LNCAP (cell line): ENCODE measurements around the gene MN1.

Experiments
- TF ChIP-seq, protein P1 (sequence below): fragments of 450-650 bp; IDR thresholded peaks from 2 replicates; pipeline ENCODE4 v1.5.1; 2017; ENCODE audit warnings: mild to moderate bottlenecking

The MN1 gene

DNA sequence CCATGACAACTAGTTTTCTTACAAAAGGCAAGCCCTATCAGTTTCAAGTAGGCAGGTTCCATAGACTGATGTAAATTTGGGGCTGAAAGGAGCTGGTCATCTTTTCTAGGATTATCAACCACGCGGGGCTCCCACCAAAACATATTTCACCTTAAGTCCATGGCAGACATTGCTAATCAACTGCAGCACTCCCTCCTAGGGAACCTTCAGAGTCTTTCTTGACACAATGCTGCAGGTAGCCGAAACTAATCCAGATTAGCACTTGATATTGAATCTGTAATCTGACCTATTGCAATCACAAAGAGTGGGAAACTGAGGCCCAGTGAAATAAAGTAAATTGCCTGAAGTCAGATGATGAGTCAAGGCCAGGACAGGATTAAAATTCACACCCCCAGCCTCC lies 32.5 kb downstream of the MN1 start:
- TF ChIP-seq, protein P1, sequence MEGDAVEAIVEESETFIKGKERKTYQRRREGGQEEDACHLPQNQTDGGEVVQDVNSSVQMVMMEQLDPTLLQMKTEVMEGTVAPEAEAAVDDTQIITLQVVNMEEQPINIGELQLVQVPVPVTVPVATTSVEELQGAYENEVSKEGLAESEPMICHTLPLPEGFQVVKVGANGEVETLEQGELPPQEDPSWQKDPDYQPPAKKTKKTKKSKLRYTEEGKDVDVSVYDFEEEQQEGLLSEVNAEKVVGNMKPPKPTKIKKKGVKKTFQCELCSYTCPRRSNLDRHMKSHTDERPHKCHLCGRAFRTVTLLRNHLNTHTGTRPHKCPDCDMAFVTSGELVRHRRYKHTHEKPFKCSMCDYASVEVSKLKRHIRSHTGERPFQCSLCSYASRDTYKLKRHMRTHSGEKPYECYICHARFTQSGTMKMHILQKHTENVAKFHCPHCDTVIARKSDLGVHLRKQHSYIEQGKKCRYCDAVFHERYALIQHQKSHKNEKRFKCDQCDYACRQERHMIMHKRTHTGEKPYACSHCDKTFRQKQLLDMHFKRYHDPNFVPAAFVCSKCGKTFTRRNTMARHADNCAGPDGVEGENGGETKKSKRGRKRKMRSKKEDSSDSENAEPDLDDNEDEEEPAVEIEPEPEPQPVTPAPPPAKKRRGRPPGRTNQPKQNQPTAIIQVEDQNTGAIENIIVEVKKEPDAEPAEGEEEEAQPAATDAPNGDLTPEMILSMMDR: no peak

DNA sequence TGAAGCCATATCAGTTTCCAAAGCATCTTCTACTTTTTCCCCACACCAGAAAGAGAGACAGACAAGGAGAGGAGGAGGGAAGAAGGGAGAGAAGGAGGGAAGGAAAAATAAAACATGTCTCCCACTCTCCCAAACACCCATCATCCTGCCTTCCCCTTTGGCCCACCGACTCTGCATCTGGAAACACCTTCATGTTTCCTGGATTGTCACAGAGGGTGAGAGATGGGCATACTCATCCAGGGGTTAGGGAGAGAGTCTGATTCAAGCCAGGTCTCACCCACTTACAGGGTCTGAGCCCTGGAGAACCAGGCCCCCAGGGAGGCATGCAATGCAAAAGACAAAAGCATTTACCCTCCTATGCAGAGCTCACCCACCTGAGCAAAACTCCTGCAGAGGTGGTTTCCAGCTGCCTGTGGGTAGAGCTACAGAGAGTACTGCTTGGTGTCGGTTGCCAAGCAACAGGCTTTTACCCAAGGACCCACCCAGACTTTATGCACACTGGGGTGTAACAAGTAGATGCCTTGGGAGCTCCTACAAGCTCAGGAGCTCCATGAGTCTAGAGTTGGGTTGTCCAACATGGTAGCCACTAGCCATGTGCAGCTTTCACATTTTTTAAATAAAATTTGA lies 33.4 kb downstream of the MN1 start:
- TF ChIP-seq, protein P1: no peak

DNA sequence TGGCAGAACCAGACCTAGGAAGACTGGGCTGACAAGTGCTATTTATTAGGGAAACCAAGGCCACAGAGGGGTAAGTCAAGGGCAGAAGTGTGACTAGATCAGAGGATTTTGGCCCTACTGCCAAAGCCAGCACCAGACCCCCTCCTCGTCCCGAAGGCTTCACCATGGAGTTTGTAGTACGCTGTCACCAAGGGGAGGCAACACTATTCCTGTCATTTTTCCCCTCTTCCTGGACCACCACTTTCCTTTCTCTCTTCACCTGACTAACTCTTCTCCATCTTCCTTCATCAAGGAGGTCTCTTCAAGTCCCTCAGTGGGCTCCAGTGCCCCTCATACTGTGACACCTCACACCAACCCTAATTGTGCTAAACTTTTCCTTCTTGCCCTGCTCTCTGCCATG lies 34.9 kb downstream of the MN1 start:
- TF ChIP-seq, protein P1: no peak

DNA sequence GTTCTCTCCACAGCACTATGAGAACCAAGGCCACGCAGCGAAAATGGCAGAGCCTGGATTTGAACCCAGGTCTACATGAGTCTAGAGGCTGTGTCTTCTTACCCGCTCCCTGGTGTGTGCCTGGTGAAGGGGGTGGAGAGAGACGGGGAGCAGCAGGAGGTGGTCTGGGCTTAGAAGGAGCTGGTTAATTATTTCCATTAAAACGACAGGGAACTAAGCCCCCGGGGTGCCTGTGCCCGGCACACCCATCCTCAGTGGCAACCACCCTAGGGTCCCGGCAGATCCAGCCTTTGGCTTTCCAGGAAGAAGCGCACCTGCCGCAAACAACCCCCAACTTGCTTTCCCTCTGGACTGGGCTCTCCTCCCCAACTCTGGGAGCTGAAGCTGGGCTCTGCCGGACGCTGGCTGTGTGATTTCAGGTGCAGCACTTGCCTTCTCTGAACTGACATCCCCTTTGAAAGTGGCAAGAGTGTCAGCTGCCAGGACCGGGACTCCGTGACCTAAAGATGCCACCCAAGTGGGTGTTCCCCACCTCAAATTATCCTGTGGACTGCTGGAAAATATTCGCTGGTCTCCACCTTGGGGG lies 35.8 kb downstream of the MN1 start:
- TF ChIP-seq, protein P1: no peak

DNA sequence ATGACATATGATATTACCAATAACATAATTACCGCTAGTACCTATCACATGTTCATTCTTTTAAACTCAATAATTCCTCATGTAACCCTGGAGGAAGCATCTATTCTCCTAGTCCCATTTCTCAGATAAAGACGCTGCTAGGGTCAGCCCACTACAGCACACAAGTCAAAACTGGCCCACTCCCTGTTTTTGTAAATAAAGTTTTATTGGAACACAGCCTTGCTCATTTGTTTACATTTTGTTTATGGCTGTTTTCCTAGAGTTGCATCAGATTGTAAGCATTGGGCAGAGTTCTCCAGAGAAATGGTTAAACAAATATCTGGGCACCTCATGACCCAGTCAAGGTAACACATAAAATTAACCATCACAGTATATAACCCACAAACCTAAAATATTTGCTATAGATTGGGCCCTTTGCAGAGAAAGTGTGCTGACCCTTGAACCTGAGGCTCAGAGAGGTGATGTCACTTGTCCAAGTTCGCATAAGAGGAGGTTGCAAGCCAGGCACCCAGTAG lies 36.8 kb downstream of the MN1 start:
- TF ChIP-seq, protein P1: no peak

DNA sequence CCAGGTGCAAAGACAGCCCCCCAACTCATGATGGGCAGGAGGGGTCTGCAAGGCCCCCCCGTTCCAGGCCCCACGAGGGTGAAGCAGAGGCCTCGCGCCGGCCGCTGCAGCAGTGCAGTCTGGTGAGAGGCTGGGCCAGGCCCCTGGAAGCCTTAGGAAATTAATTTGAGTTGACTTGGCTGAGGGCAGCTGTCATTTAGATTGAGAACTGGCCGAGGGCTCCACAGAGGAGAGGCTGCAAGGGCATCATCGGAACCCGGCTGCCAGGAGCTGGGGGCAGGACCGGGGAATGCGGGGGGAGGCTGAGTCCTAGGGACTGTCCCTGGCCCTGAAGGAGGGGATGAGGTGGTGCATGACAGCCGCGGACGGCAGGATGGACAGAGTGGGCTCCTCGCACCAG lies 39.9 kb downstream of the MN1 start:
- TF ChIP-seq, protein P1: no peak

- TF ChIP-seq, protein P1: no peak
Measured at GRCh38 chr22:27761000-27761399, 40.6 kb downstream of the MN1 start.
